Left cardiac atrium (tissue), 4 donors: ENCODE data around the gene BRF1. TPM values are rescaled to one million over a fixed set of nuclear protein-coding genes. Genes with fewer than 3 reads are reported as not detected.
"Not testable (repeated sequence)": the region's sequence is repeated elsewhere in the genome, so short reads cannot be mapped to it uniquely, and the experiment has no call there.

Source experiments
- ATAC-seq, 2 donors: fragments of 200-7000 bp; cut with Tn5 transposase; one replicate each; pipeline ENCODE4 v1.9.1; 2020; ENCODE audit warnings: mild to moderate bottlenecking in 2 of 2, moderate library complexity in 2 of 2
- DNase-seq: peaks from one replicate; pipeline ENCODE4 v3.0.0-alpha.2; 2020
- intact Hi-C, 2 donors: fragments of 100-400 bp; cut with DNase I; formaldehyde crosslinking; loops; one replicate each; pipeline versions ENCODE4 v1.14.1 to v1.15.1; 2022 to 2023
- total RNA-seq, 2 donors: library from RNA; stranded (reverse); fragmentation: NEBNext Ultra II Directional; extraction: Animal tissue kit (Norgen Biotek cat#: 25700); gene quantifications; one replicate each; pipeline ENCODE4 v1.2.1, GENCODE V29; 2021
- donor health status: DM: no; HTN: yes; CAD: no.
- donor health status: DM: no; HTN: yes; CAD: no; lungs with severe emphysema.
- donor health status: DM: yes; HTN: yes; CAD: no.
- donor health status: Dilated cardiomyopathy.

Gene BRF1
- total RNA-seq, 2 donors from 2014 or later, result 18.8 to 20.0 TPM

GRCh38 chr14:105301103-105301914 is 508 bp upstream of the BRF1 start:
- ATAC-seq (peak; percentile 94 to 96), DNase-seq (peak; percentile 99)
- intact Hi-C loops, result no loop called here

- DNase-seq (peak; percentile 58), ATAC-seq (peak; percentile 1 to 4)
These were observed 903 bp downstream of the BRF1 start for GRCh38 chr14:105299654-105300541.

GRCh38 chr14:105297311-105297710 is 3.5 kb downstream of the BRF1 start:
- ATAC-seq, intact Hi-C loops, DNase-seq: not testable (repeated sequence)

More at GRCh38 chr14:105299654-105300541, 903 bp downstream of the BRF1 start:
- intact Hi-C loops, result no loop called here

- intact Hi-C loops, result loop anchor here in 1 of 2 donors (2.0 kb wide), 1 partner anchor 33 kb away; no protein-coding TSS in a partner anchor
These were observed 6.6 kb downstream of the BRF1 start for GRCh38 chr14:105294142-105294597.

GRCh38 chr14:105292826-105293711 is 7.7 kb downstream of the BRF1 start:
- ATAC-seq, result peak in 1 of 2 donors; percentile 11
- DNase-seq, result no peak
- intact Hi-C loops, result no loop called here

More at GRCh38 chr14:105294142-105294597, 6.6 kb downstream of the BRF1 start:
- ATAC-seq (peak; percentile 96), DNase-seq (peak; percentile 78)

GRCh38 chr14:105290621-105291346 is 10.0 kb downstream of the BRF1 start:
- DNase-seq (no peak), ATAC-seq (no peak)
- intact Hi-C loops, result no loop called here

- intact Hi-C loops, result loop anchor here (10.0 kb wide), 2 partner anchors 194 to 314 kb away; partner anchors contain the start of gene AHNAK2 (in 1 of the 2)
- ATAC-seq, DNase-seq: not testable (repeated sequence)
These were observed 11.9 kb downstream of the BRF1 start for GRCh38 chr14:105288936-105289335.

GRCh38 chr14:105287249-105288102 is 13.3 kb downstream of the BRF1 start:
- DNase-seq (no peak), ATAC-seq (no peak)
- intact Hi-C loops, result loop anchor here (10.0 kb wide), 2 partner anchors 193 to 313 kb away; partner anchors contain the start of gene AHNAK2 (in 1 of the 2)

- ATAC-seq, result no peak
- intact Hi-C loops, result loop anchor here (10.0 kb wide), 2 partner anchors 192 to 312 kb away; partner anchors contain the start of gene AHNAK2 (in 1 of the 2)
- DNase-seq, result no peak
These were observed 14.0 kb downstream of the BRF1 start for GRCh38 chr14:105286759-105287144.

- ATAC-seq (peak in 1 of 2 donors; percentile 48), DNase-seq (no peak)
These were observed 15.6 kb downstream of the BRF1 start for GRCh38 chr14:105285174-105285573.

GRCh38 chr14:105283899-105284298 is 16.9 kb downstream of the BRF1 start:
- ATAC-seq (no peak), DNase-seq (no peak)
- intact Hi-C loops, result loop anchor here (5.0 to 10.0 kb wide), 4 partner anchors 82 to 309 kb away; partner anchors contain the start of gene AHNAK2 (in 1 of the 2)

More at GRCh38 chr14:105285174-105285573, 15.6 kb downstream of the BRF1 start:
- intact Hi-C loops, result loop anchor here (10.0 kb wide), 2 partner anchors 190 to 310 kb away; partner anchors contain the start of gene AHNAK2 (in 1 of the 2)

GRCh38 chr14:105283028-105283427 is 17.8 kb downstream of the BRF1 start:
- intact Hi-C loops, result loop anchor here (5.0 to 10.0 kb wide), 4 partner anchors 81 to 308 kb away; partner anchors contain the start of gene AHNAK2 (in 1 of the 2)
- DNase-seq, result no peak
- no peak for ATAC-seq

- DNase-seq (no peak), ATAC-seq (no peak)
- intact Hi-C loops, result loop anchor here (5.0 to 10.0 kb wide), 4 partner anchors 80 to 307 kb away; partner anchors contain the start of gene AHNAK2 (in 1 of the 2)
These were observed 18.6 kb downstream of the BRF1 start for GRCh38 chr14:105282098-105282725.

GRCh38 chr14:105281371-105282097 is 19.3 kb downstream of the BRF1 start:
- DNase-seq (no peak), ATAC-seq (peak; percentile 18 to 55)
- intact Hi-C loops, result loop anchor here (5.0 to 10.0 kb wide), 4 partner anchors 79 to 307 kb away; partner anchors contain the start of gene AHNAK2 (in 1 of the 2)

GRCh38 chr14:105280525-105280924 is 20.3 kb downstream of the BRF1 start:
- DNase-seq (no peak), ATAC-seq (no peak)
- intact Hi-C loops, result loop anchor here (5.0 to 10.0 kb wide), 4 partner anchors 78 to 306 kb away; partner anchors contain the start of gene AHNAK2 (in 1 of the 2)
